ENCODE results near the gene TLDC2. TPM values are rescaled to one million over a fixed set of nuclear protein-coding genes. Genes with fewer than 3 reads are reported as not detected.
"Not testable (repeated sequence)": the region's sequence is repeated elsewhere in the genome, so short reads cannot be mapped to it uniquely, and the experiment has no call there.

TLDC2 gene
- total and polyA plus RNA-seq, 4 donors: 0.36 to 4.1 TPM; not detected in 2

- no peak for DNase-seq
- Histone ChIP-seq H3K27me3 (ENCODE audit: control insufficient read depth in 1 of 2, insufficient read depth in 2 of 2, low read length in 1 of 2) (no peaks in the 10 kb centered on the region), H3K27ac (ENCODE audit: low read depth in 1 of 2, low read length in 2 of 2) (no peak overlapping the region), H3K9me3 (ENCODE audit: control insufficient read depth, low read length) (no peaks in the 10 kb centered on the region), H3K36me3 (ENCODE audit: control insufficient read depth in 1 of 2, insufficient read depth in 2 of 2, low read length in 1 of 2) (no peaks in the 10 kb centered on the region), H3K4me1 (ENCODE audit: control insufficient read depth in 1 of 2, insufficient read depth in 2 of 2, low read length in 2 of 2) (no peaks in the 10 kb centered on the region), H3K4me3 (ENCODE audit: low read length in 2 of 2) (no peak overlapping the region)
- intact Hi-C loops (cut with DNase I): no loop called here
- ATAC-seq (ENCODE audit: low FRiP score): no peak
- whole genome bisulfite sequencing, 2 donors: 93% methylated on average over 13 of the region's 13 CpGs
Observed at GRCh38 chr20:36873498-36874189, 2.3 kb upstream of the TLDC2 start.

- intact Hi-C loops (cut with DNase I); H3K27ac ChIP-seq (ENCODE audit: low read depth in 1 of 2, low read length in 2 of 2): not testable (repeated sequence)
Observed at GRCh38 chr20:36875093-36875492, 845 bp upstream of the TLDC2 start.

GRCh38 chr20:36876473-36876833 is 515 bp downstream of the TLDC2 start:
- intact Hi-C loops (cut with DNase I): no loop called here

More at GRCh38 chr20:36875093-36875492, 845 bp upstream of the TLDC2 start:
- not testable (repeated sequence) for DNase-seq; H3K36me3 ChIP-seq (ENCODE audit: control insufficient read depth in 1 of 2, insufficient read depth in 2 of 2, low read length in 1 of 2); H3K4me1 ChIP-seq (ENCODE audit: control insufficient read depth in 1 of 2, insufficient read depth in 2 of 2, low read length in 2 of 2); ATAC-seq (ENCODE audit: low FRiP score); H3K27me3 ChIP-seq (ENCODE audit: control insufficient read depth in 1 of 2, insufficient read depth in 2 of 2, low read length in 1 of 2); H3K9me3 ChIP-seq (ENCODE audit: control insufficient read depth, low read length); H3K4me3 ChIP-seq (ENCODE audit: low read length in 2 of 2)
- 52 to 56% methylated on average over 5 of the region's 5 CpGs for WGBS, 2 donors

GRCh38 chr20:36878941-36879340 is 3.0 kb downstream of the TLDC2 start:
- no peak overlapping the region for H3K4me3 ChIP-seq (ENCODE audit: low read length in 2 of 2)
- 82 to 84% methylated on average over 10 of the region's 10 CpGs for whole genome bisulfite sequencing, 2 donors
- H3K4me1 ChIP-seq (ENCODE audit: control insufficient read depth in 1 of 2, insufficient read depth in 2 of 2, low read length in 2 of 2): no peaks in the 10 kb centered on the region
- no peaks in the 10 kb centered on the region for H3K9me3 ChIP-seq (ENCODE audit: control insufficient read depth, low read length)
- no peak for ATAC-seq (ENCODE audit: low FRiP score)
- H3K27me3 ChIP-seq (ENCODE audit: control insufficient read depth in 1 of 2, insufficient read depth in 2 of 2, low read length in 1 of 2): no peaks in the 10 kb centered on the region
- H3K36me3 ChIP-seq (ENCODE audit: control insufficient read depth in 1 of 2, insufficient read depth in 2 of 2, low read length in 1 of 2): no peaks in the 10 kb centered on the region
- intact Hi-C loops (cut with DNase I): no loop called here
- DNase-seq: no peak
- H3K27ac ChIP-seq (ENCODE audit: low read depth in 1 of 2, low read length in 2 of 2): no peak overlapping the region

More at GRCh38 chr20:36876473-36876833, 515 bp downstream of the TLDC2 start:
- no peaks in the 10 kb centered on the region for H3K36me3 ChIP-seq (ENCODE audit: control insufficient read depth in 1 of 2, insufficient read depth in 2 of 2, low read length in 1 of 2)
- no peaks in the 10 kb centered on the region for H3K27me3 ChIP-seq (ENCODE audit: control insufficient read depth in 1 of 2, insufficient read depth in 2 of 2, low read length in 1 of 2)
- ATAC-seq (ENCODE audit: low FRiP score) (no peak), DNase-seq (no peak)
- H3K4me3 ChIP-seq (ENCODE audit: low read length in 2 of 2): no peak overlapping the region
- WGBS, 2 donors: 97 to 98% methylated on average over 3 of the region's 3 CpGs
- H3K4me1 ChIP-seq (ENCODE audit: control insufficient read depth in 1 of 2, insufficient read depth in 2 of 2, low read length in 2 of 2): no peaks in the 10 kb centered on the region
- no peak overlapping the region for H3K27ac ChIP-seq (ENCODE audit: low read depth in 1 of 2, low read length in 2 of 2)
- H3K9me3 ChIP-seq (ENCODE audit: control insufficient read depth, low read length): no peaks in the 10 kb centered on the region

- Histone ChIP-seq H3K4me3 (ENCODE audit: low read length in 2 of 2) (no peak overlapping the region), H3K36me3 (ENCODE audit: control insufficient read depth in 1 of 2, insufficient read depth in 2 of 2, low read length in 1 of 2) (no peaks in the 10 kb centered on the region), H3K9me3 (ENCODE audit: control insufficient read depth, low read length) (no peaks in the 10 kb centered on the region), H3K27ac (ENCODE audit: low read depth in 1 of 2, low read length in 2 of 2) (no peak overlapping the region), H3K27me3 (ENCODE audit: control insufficient read depth in 1 of 2, insufficient read depth in 2 of 2, low read length in 1 of 2) (no peaks in the 10 kb centered on the region), H3K4me1 (ENCODE audit: control insufficient read depth in 1 of 2, insufficient read depth in 2 of 2, low read length in 2 of 2) (no peaks in the 10 kb centered on the region)
- 90 to 93% methylated on average over 11 of the region's 11 CpGs for WGBS, 2 donors
- intact Hi-C loops (cut with DNase I): loop anchor here in 1 of 2 donors (5.0 kb wide), 2 partner anchors 88 to 218 kb away; no protein-coding TSS in a partner anchor
- ATAC-seq (ENCODE audit: low FRiP score) (no peak), DNase-seq (peak in 1 of 2 donors; percentile 61)
Observed at GRCh38 chr20:36880741-36881250, 4.9 kb downstream of the TLDC2 start.

GRCh38 chr20:36881331-36881730 is 5.4 kb downstream of the TLDC2 start:
- no peaks in the 10 kb centered on the region for H3K36me3 ChIP-seq (ENCODE audit: control insufficient read depth in 1 of 2, insufficient read depth in 2 of 2, low read length in 1 of 2)
- no peaks in the 10 kb centered on the region for H3K9me3 ChIP-seq (ENCODE audit: control insufficient read depth, low read length)
- intact Hi-C loops (cut with DNase I): loop anchor here in 1 of 2 donors (5.0 kb wide), 2 partner anchors 89 to 219 kb away; no protein-coding TSS in a partner anchor
- H3K27ac ChIP-seq (ENCODE audit: low read depth in 1 of 2, low read length in 2 of 2): no peak overlapping the region
- H3K4me1 ChIP-seq (ENCODE audit: control insufficient read depth in 1 of 2, insufficient read depth in 2 of 2, low read length in 2 of 2): no peaks in the 10 kb centered on the region
- 86 to 91% methylated on average over 16 of the region's 16 CpGs for WGBS, 2 donors
- H3K27me3 ChIP-seq (ENCODE audit: control insufficient read depth in 1 of 2, insufficient read depth in 2 of 2, low read length in 1 of 2): no peaks in the 10 kb centered on the region
- DNase-seq: peak in 1 of 2 donors; percentile 62
- H3K4me3 ChIP-seq (ENCODE audit: low read length in 2 of 2): no peak overlapping the region
- no peak for ATAC-seq (ENCODE audit: low FRiP score)

- no peaks in the 10 kb centered on the region for H3K36me3 ChIP-seq (ENCODE audit: control insufficient read depth in 1 of 2, insufficient read depth in 2 of 2, low read length in 1 of 2)
- no peaks in the 10 kb centered on the region for H3K9me3 ChIP-seq (ENCODE audit: control insufficient read depth, low read length)
- H3K27me3 ChIP-seq (ENCODE audit: control insufficient read depth in 1 of 2, insufficient read depth in 2 of 2, low read length in 1 of 2): no peaks in the 10 kb centered on the region
- no peak for DNase-seq
- ATAC-seq (ENCODE audit: low FRiP score): no peak
- H3K27ac ChIP-seq (ENCODE audit: low read depth in 1 of 2, low read length in 2 of 2): no peak overlapping the region
- no peaks in the 10 kb centered on the region for H3K4me1 ChIP-seq (ENCODE audit: control insufficient read depth in 1 of 2, insufficient read depth in 2 of 2, low read length in 2 of 2)
- no peak overlapping the region for H3K4me3 ChIP-seq (ENCODE audit: low read length in 2 of 2)
- intact Hi-C loops (cut with DNase I): loop anchor here in 1 of 2 donors (5.0 kb wide), 2 partner anchors 90 to 220 kb away; no protein-coding TSS in a partner anchor
- WGBS, 2 donors: 79 to 83% methylated on average over 4 of the region's 4 CpGs
Observed at GRCh38 chr20:36881888-36882287, 6.0 kb downstream of the TLDC2 start.

- no peaks in the 10 kb centered on the region for H3K9me3 ChIP-seq (ENCODE audit: control insufficient read depth, low read length)
- H3K4me3 ChIP-seq (ENCODE audit: low read length in 2 of 2): no peak overlapping the region
- H3K36me3 ChIP-seq (ENCODE audit: control insufficient read depth in 1 of 2, insufficient read depth in 2 of 2, low read length in 1 of 2): no peaks in the 10 kb centered on the region
- DNase-seq (peak in 1 of 2 donors; percentile 16), ATAC-seq (ENCODE audit: low FRiP score) (no peak)
- WGBS, 2 donors: 75 to 83% methylated on average over 6 of the region's 6 CpGs
- H3K4me1 ChIP-seq (ENCODE audit: control insufficient read depth in 1 of 2, insufficient read depth in 2 of 2, low read length in 2 of 2): no peaks in the 10 kb centered on the region
- no peak overlapping the region for H3K27ac ChIP-seq (ENCODE audit: low read depth in 1 of 2, low read length in 2 of 2)
- no peaks in the 10 kb centered on the region for H3K27me3 ChIP-seq (ENCODE audit: control insufficient read depth in 1 of 2, insufficient read depth in 2 of 2, low read length in 1 of 2)
- intact Hi-C loops (cut with DNase I): loop anchor here in 1 of 2 donors (5.0 kb wide), 2 partner anchors 92 to 222 kb away; no protein-coding TSS in a partner anchor
Observed at GRCh38 chr20:36883977-36884535, 8.1 kb downstream of the TLDC2 start.
